ENCODE data around the gene NARS2.
"Not testable (repeated sequence)": the region's sequence is repeated elsewhere in the genome, so short reads cannot be mapped to it uniquely, and the experiment has no call there.

The NARS2 gene

DNA sequence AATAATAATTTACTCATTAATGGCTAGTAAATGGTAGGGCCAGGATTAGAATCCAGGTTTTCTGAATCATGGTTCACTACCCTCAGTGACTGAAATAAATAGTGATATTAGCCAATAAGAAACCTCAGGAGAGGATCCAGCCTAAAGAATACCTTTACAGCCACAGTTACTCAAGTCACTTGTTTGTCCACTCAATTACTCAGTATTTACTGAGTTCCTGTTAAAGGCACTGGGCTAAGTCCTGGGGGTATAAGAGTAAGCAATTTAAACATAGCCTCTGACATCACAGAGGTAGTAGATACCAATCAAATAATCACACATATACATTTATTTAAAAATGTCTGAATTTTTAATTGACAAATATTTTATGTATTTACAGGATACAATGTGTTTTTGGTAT is 100.2 kb downstream of the NARS2 start:
- no peak for DNase-seq (ENCODE audit: low read depth)
- Histone ChIP-seq H3K4me3 (ENCODE audit: low read length) (no peak overlapping the region), H3K9me3 (ENCODE audit: control insufficient read depth, low read length) (no peaks in the 10 kb centered on the region), H3K9ac (ENCODE audit: low read length) (no peak overlapping the region), H3K4me1 (ENCODE audit: control insufficient read depth, insufficient read depth, low read length) (no peaks in the 10 kb centered on the region), H3K27me3 (replicated peaks; ENCODE audit: control insufficient read depth, insufficient read depth, low read length) (no peaks in the 10 kb centered on the region), H3K36me3 (ENCODE audit: control insufficient read depth, insufficient read depth, low read length, severe bottlenecking) (peaks cover 4% of the 10 kb centered on the region)

DNA sequence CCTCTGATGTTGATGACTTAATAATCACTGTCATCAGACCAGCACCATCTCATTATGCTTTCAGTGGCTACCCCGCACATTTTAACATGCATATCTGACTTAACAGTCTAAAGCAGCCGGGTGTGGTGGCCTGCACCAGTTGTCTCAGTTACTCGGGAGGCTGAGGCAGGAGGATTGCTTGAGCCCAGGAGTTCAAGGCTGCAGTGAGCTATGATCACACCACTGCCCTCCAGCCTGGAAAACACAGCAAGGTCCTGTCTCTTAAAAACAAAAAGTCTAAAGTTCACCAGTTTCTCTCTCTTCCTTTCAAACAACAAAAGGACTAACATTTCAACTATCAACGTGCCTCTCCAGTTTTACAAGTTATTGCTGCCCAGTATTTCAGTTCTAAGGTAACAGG is 101.8 kb downstream of the NARS2 start:
- no peaks in the 10 kb centered on the region for H3K4me1 ChIP-seq (ENCODE audit: control insufficient read depth, insufficient read depth, low read length)
- no peak for DNase-seq (ENCODE audit: low read depth)
- H3K27me3 ChIP-seq (replicated peaks; ENCODE audit: control insufficient read depth, insufficient read depth, low read length) = no peaks in the 10 kb centered on the region
- no peak overlapping the region for H3K4me3 ChIP-seq (ENCODE audit: low read length)
- no peaks in the 10 kb centered on the region for H3K9me3 ChIP-seq (ENCODE audit: control insufficient read depth, low read length)
- H3K9ac ChIP-seq (ENCODE audit: low read length) = no peak overlapping the region
- H3K36me3 ChIP-seq (ENCODE audit: control insufficient read depth, insufficient read depth, low read length, severe bottlenecking) = peaks cover 4% of the 10 kb centered on the region

DNA sequence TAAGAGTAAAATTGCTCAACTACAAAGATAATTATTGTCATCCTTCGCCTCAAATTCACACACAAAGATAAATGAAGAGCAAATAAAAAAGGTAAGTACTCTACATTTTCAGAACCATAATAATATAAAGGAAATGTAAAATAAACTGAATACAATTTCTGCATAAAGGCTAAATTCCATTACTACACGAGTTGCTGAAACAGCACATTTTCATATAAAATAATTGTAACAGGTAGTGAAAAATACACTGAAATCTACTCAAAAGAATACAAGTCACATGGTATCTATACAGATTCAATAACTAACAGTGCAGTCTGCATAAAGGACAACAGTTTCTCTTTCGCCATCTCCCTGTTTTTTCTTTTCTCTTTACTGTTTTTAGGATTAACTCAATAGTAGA is 102.3 kb downstream of the NARS2 start:
- Histone ChIP-seq H3K27me3 (replicated peaks; ENCODE audit: control insufficient read depth, insufficient read depth, low read length) (no peaks in the 10 kb centered on the region), H3K4me1 (ENCODE audit: control insufficient read depth, insufficient read depth, low read length) (no peaks in the 10 kb centered on the region), H3K9ac (ENCODE audit: low read length) (no peak overlapping the region), H3K36me3 (ENCODE audit: control insufficient read depth, insufficient read depth, low read length, severe bottlenecking) (peaks cover 4% of the 10 kb centered on the region), H3K9me3 (ENCODE audit: control insufficient read depth, low read length) (no peaks in the 10 kb centered on the region), H3K4me3 (ENCODE audit: low read length) (no peak overlapping the region)
- no peak for DNase-seq (ENCODE audit: low read depth)

DNA sequence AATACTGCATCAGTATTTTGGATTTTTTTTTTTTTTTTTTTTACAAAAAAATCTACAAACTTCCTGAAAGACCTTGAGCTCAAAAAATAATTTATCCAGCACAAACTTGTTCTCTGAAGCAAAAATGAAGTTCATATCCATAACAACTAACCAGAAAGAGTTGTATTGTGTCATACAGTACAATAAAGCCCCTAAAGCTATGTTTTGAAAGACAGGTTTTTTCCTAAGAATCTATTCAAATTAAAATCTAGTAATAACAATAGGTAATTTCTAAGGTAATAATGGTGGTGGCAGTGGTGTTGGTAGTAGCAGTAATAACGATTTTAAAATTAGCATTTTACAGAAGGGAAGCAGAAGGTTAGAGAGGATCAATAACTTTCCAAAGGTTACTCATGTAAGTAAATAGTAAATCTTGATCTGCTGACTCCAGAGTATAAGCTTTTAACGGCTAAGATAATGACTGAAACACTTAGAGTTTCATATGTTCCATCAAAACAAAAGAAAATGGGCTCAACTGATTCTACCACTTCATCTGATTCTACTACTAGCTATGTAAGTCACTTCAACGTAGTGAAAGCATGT is 103.7 kb downstream of the NARS2 start:
- no peaks in the 10 kb centered on the region for H3K27me3 ChIP-seq (replicated peaks; ENCODE audit: control insufficient read depth, insufficient read depth, low read length)
- no peaks in the 10 kb centered on the region for H3K9me3 ChIP-seq (ENCODE audit: control insufficient read depth, low read length)
- H3K36me3 ChIP-seq (ENCODE audit: control insufficient read depth, insufficient read depth, low read length, severe bottlenecking) = no peaks in the 10 kb centered on the region
- H3K9ac ChIP-seq (ENCODE audit: low read length) = no peak overlapping the region
- no peaks in the 10 kb centered on the region for H3K4me1 ChIP-seq (ENCODE audit: control insufficient read depth, insufficient read depth, low read length)
- DNase-seq (ENCODE audit: low read depth) = no peak
- H3K4me3 ChIP-seq (ENCODE audit: low read length) = no peak overlapping the region

DNA sequence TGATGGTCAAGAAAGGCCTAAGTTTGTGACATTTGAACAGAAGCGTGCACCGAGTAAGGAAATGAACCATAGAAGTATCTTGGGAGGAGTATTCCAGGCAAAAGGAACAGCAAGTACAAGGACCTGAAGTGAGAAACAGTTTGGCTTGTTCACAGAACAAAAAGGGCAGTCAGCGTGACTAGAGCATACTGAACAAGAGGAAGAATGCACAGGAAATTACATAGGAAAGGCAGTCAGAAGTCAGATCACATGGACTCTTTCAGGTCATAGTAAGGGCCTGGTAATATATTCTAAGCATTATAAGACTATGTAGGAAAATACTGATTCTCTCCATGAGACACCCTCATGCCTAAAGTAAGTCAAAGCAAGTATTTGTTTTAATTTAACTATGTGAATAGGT is 104.8 kb downstream of the NARS2 start:
- no peaks in the 10 kb centered on the region for H3K27me3 ChIP-seq (replicated peaks; ENCODE audit: control insufficient read depth, insufficient read depth, low read length)
- no peak overlapping the region for H3K9ac ChIP-seq (ENCODE audit: low read length)
- no peaks in the 10 kb centered on the region for H3K4me1 ChIP-seq (ENCODE audit: control insufficient read depth, insufficient read depth, low read length)
- H3K36me3 ChIP-seq (ENCODE audit: control insufficient read depth, insufficient read depth, low read length, severe bottlenecking) = no peaks in the 10 kb centered on the region
- no peak for DNase-seq (ENCODE audit: low read depth)
- H3K9me3 ChIP-seq (ENCODE audit: control insufficient read depth, low read length) = no peaks in the 10 kb centered on the region
- no peak overlapping the region for H3K4me3 ChIP-seq (ENCODE audit: low read length)

DNA sequence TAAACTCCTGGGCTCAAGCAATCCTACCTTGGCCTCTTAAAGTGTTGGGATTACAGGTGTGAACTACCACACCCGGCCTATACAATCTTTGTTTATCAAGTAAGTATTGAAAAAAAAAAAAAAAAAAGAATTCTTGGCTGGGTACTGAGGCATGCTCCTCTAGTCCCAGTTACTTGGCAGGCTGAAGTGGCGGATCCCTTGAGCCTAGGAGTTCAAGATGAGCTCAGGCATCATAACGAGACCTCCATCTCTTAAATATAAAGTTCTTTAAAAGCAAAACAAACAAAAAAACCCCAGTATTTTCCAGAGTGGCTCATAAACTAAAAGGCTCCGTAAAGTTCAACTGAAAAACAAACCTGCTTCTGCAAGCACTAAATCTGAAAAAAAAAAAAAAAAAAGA is 106.7 kb downstream of the NARS2 start:
- Histone ChIP-seq H3K9me3 (ENCODE audit: control insufficient read depth, low read length) (no peaks in the 10 kb centered on the region), H3K4me3 (ENCODE audit: low read length) (no peak overlapping the region), H3K9ac (ENCODE audit: low read length) (no peak overlapping the region), H3K4me1 (ENCODE audit: control insufficient read depth, insufficient read depth, low read length) (no peaks in the 10 kb centered on the region), H3K27me3 (replicated peaks; ENCODE audit: control insufficient read depth, insufficient read depth, low read length) (no peaks in the 10 kb centered on the region), H3K36me3 (ENCODE audit: control insufficient read depth, insufficient read depth, low read length, severe bottlenecking) (no peaks in the 10 kb centered on the region)
- DNase-seq (ENCODE audit: low read depth) = no peak

DNA sequence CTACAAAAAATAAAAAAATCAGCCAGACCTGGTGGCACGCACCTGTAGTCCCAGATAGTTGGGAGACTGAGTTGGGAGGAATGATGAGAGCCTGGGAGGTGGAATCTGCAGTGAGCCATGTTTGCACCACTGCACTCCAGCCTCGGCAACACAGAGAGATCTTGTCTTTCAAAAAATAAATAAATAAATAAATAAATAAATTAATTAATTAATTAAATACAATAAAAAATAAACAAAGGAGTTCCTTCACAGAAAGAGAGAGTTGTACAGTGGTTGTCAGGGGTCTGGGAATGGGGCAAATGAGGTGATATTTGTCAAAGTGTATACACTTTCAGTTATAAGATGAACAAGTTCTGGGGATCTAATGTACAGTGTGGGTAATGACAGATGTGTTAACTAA is 107.3 kb downstream of the NARS2 start:
- no peaks in the 10 kb centered on the region for H3K4me1 ChIP-seq (ENCODE audit: control insufficient read depth, insufficient read depth, low read length)
- no peaks in the 10 kb centered on the region for H3K36me3 ChIP-seq (ENCODE audit: control insufficient read depth, insufficient read depth, low read length, severe bottlenecking)
- no peak overlapping the region for H3K4me3 ChIP-seq (ENCODE audit: low read length)
- no peaks in the 10 kb centered on the region for H3K9me3 ChIP-seq (ENCODE audit: control insufficient read depth, low read length)
- DNase-seq (ENCODE audit: low read depth) = no peak
- no peak overlapping the region for H3K9ac ChIP-seq (ENCODE audit: low read length)
- H3K27me3 ChIP-seq (replicated peaks; ENCODE audit: control insufficient read depth, insufficient read depth, low read length) = no peaks in the 10 kb centered on the region

DNA sequence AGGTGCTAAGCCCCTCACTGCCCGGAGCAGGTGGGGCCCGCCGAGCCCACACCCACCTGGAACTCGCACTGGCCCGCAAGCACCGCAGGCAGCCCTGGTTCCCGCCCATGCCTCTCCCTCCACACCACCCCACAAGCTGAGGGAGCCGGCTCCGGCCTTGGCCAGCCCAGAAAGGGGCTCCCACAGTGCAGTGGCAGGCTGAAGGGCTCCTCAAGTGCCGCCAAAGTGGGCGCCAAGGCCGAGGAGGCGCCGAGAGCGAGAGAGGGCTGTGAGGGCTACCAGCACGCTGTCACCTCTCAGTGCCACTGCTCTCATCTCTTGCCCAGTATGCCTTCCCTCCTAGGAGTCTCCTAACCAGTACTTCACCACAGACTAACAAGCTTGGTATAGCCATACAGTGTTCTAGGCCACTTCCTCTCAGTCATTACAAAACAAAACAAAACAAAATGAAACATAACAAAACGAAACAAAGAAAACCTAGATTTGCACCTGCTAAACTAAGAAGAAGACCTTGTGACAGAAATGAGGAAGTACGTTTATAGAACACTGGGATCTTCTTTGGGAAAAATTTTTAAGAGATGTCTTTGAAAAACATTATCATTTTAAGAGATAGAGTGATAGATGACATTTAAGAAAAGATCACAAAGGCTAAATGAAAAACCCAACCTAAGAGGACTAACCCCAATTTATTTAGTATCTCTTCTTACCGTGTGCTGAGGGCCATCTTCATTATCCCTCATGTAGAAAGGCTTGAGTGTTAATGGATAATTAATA is 109.3 kb downstream of the NARS2 start:
- Histone ChIP-seq H3K9me3 (ENCODE audit: control insufficient read depth, low read length) (no peaks in the 10 kb centered on the region), H3K4me1 (ENCODE audit: control insufficient read depth, insufficient read depth, low read length) (peaks cover 5% of the 10 kb centered on the region), H3K36me3 (ENCODE audit: control insufficient read depth, insufficient read depth, low read length, severe bottlenecking) (peaks cover 4% of the 10 kb centered on the region), H3K27me3 (replicated peaks; ENCODE audit: control insufficient read depth, insufficient read depth, low read length) (no peaks in the 10 kb centered on the region), H3K9ac (ENCODE audit: low read length) (no peak overlapping the region), H3K4me3 (ENCODE audit: low read length) (no peak overlapping the region)
- DNase-seq (ENCODE audit: low read depth) = no peak

DNA sequence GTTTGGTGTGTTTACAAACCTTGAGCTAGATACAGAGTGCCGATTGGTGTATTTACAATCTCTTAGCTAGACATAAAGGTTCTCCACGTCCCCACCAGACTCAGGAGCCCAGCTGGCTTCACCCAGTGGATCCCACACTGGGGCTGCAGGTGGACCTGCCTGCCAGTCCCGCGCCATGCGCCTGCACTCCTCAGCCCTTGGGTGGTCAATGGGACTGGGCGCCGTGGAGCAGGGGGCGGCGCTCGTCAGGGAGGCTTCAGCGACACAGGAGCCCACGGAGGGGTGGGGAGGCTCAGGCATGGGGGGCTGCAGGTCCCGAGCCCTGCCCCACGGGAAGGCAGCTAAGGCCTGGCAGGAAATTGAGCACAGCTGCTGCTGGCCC is 109.9 kb downstream of the NARS2 start:
- H3K9me3 ChIP-seq (ENCODE audit: control insufficient read depth, low read length); H3K4me1 ChIP-seq (ENCODE audit: control insufficient read depth, insufficient read depth, low read length); H3K9ac ChIP-seq (ENCODE audit: low read length); H3K4me3 ChIP-seq (ENCODE audit: low read length); H3K36me3 ChIP-seq (ENCODE audit: control insufficient read depth, insufficient read depth, low read length, severe bottlenecking); H3K27me3 ChIP-seq (replicated peaks; ENCODE audit: control insufficient read depth, insufficient read depth, low read length); DNase-seq (ENCODE audit: low read depth): not testable (repeated sequence)

DNA sequence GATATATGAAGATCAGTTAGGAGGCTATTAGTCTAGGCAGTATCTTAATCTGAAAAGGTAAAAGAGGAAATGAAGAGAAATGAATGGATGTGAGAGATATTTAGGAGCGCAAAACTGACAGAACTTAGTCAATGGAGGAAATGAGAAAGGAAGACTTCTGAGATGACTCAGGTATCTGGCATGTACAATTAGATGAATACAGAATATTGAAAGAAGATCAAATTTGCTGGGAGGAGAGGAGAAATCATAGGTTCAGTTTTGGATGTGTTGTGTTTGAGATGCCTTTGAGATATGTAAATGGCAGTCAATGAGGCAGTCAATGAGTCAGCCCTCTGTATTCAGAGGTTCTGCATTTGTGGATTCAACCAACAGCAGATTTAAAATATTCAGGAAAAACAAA is 114.2 kb downstream of the NARS2 start:
- peaks cover 8% of the 10 kb centered on the region for H3K36me3 ChIP-seq (ENCODE audit: control insufficient read depth, insufficient read depth, low read length, severe bottlenecking)
- peaks cover 5% of the 10 kb centered on the region for H3K4me1 ChIP-seq (ENCODE audit: control insufficient read depth, insufficient read depth, low read length)
- peak; percentile 14 for DNase-seq (ENCODE audit: low read depth)
- H3K27me3 ChIP-seq (replicated peaks; ENCODE audit: control insufficient read depth, insufficient read depth, low read length) = no peaks in the 10 kb centered on the region
- H3K9ac ChIP-seq (ENCODE audit: low read length) = no peak overlapping the region
- no peak overlapping the region for H3K4me3 ChIP-seq (ENCODE audit: low read length)
- no peaks in the 10 kb centered on the region for H3K9me3 ChIP-seq (ENCODE audit: control insufficient read depth, low read length)

DNA sequence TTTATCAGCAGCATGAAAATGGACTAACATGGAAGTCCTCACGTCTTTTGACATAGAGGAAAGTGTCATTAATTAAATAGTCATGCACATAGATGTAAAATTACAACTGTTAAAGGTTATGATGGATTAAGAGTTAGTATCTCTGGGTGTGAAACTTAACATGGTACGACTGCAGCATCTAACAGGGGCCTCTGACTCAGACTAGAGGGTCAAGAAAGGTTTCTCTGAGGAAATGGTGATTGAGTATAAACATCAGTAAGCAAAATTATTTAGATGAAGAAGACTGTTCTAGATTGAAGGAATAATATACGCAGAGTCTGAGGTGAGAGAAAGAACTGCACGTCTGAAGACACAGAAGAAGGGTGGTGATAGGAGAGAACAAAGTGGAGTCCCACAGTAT is 114.9 kb downstream of the NARS2 start:
- no peak overlapping the region for H3K9ac ChIP-seq (ENCODE audit: low read length)
- H3K9me3 ChIP-seq (ENCODE audit: control insufficient read depth, low read length) = no peaks in the 10 kb centered on the region
- H3K27me3 ChIP-seq (replicated peaks; ENCODE audit: control insufficient read depth, insufficient read depth, low read length) = no peaks in the 10 kb centered on the region
- no peak for DNase-seq (ENCODE audit: low read depth)
- H3K36me3 ChIP-seq (ENCODE audit: control insufficient read depth, insufficient read depth, low read length, severe bottlenecking) = peaks cover 11% of the 10 kb centered on the region
- no peak overlapping the region for H3K4me3 ChIP-seq (ENCODE audit: low read length)
- peaks cover 5% of the 10 kb centered on the region for H3K4me1 ChIP-seq (ENCODE audit: control insufficient read depth, insufficient read depth, low read length)

DNA sequence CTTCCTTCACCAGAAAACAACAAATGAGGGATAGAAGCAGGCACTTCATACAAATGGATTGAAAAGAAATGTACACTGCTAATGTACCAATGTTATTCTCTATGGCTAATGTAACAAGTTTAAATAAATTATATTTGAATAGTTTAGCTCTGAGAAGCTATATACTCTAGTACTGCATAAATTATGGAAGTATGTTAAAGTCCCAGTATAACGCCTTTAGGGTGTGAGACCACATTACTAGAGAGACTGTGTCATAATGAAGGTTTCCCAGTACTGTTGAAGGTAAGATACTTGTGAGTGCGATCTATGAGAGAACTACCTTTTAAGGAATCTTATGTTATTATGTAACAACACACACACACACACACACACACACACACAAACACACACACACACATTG is 117.2 kb downstream of the NARS2 start:
- Histone ChIP-seq H3K9me3 (ENCODE audit: control insufficient read depth, low read length) (no peaks in the 10 kb centered on the region), H3K27me3 (replicated peaks; ENCODE audit: control insufficient read depth, insufficient read depth, low read length) (no peaks in the 10 kb centered on the region), H3K4me1 (ENCODE audit: control insufficient read depth, insufficient read depth, low read length) (peaks cover 5% of the 10 kb centered on the region), H3K4me3 (ENCODE audit: low read length) (no peak overlapping the region), H3K36me3 (ENCODE audit: control insufficient read depth, insufficient read depth, low read length, severe bottlenecking) (peaks cover 11% of the 10 kb centered on the region), H3K9ac (ENCODE audit: low read length) (no peak overlapping the region)
- DNase-seq (ENCODE audit: low read depth) = no peak
